Natural killer cell (primary cell): ENCODE measurements around the gene SLC5A12. TPM values are rescaled to one million over a fixed set of nuclear protein-coding genes. Genes with fewer than 3 reads are reported as not detected.

Source experiments
- ATAC-seq, 3 donors: fragments of 150-1000 bp in 2 of 3; fragments of 200-7000 bp in 1 of 3; cut with Tn5 transposase; 1 replicate in 1 of 3; 2 replicates in 2 of 3; pipeline ENCODE4 v1.10.0; 2021; ENCODE audit warnings: mild to moderate bottlenecking in 2 of 3, moderate library complexity in 2 of 3
- DNase-seq, 2 donors: peaks; one replicate each; pipeline versions ENCODE4 v3.0.0 to v3.0.0-alpha.2; 2013 to 2021; ENCODE audit warnings: mixed read lengths in 1 of 2
- H3K27ac ChIP-seq: one replicate; pipeline ENCODE4 v1.5.1; 2013; ENCODE audit warnings: mild to moderate bottlenecking, low read length
- H3K27me3 ChIP-seq: one replicate; pipeline ENCODE4 v1.6.1; 2013; ENCODE audit warnings: low read length; ENCODE audit not compliant: control insufficient read depth, insufficient read depth
- H3K36me3 ChIP-seq: one replicate; pipeline ENCODE4 v1.6.1; 2013; ENCODE audit warnings: low read length; ENCODE audit not compliant: control insufficient read depth, insufficient read depth
- H3K4me1 ChIP-seq: one replicate; pipeline ENCODE4 v1.6.1; 2013; ENCODE audit warnings: low read length; ENCODE audit not compliant: control insufficient read depth, insufficient read depth
- H3K4me3 ChIP-seq: one replicate; pipeline ENCODE4 v1.5.1; 2013; ENCODE audit warnings: low read length
- H3K9me3 ChIP-seq: one replicate; pipeline ENCODE4 v1.6.1; 2013; ENCODE audit warnings: low read length; ENCODE audit not compliant: control insufficient read depth, insufficient read depth
- H3K27ac Mint-ChIP-seq, 2 donors: one replicate each; pipeline ENCODE4 v1.8.0; 2022; ENCODE audit warnings: mild to moderate bottlenecking in 2 of 2, mixed read lengths in 2 of 2, moderate library complexity in 1 of 2
- H3K27me3 Mint-ChIP-seq, 2 donors: one replicate each; pipeline ENCODE4 v1.8.0; 2022; ENCODE audit warnings: low read depth in 2 of 2, mixed read lengths in 2 of 2
- H3K36me3 Mint-ChIP-seq: one replicate; pipeline ENCODE4 v1.8.0; 2022; ENCODE audit warnings: mixed read lengths
- H3K4me1 Mint-ChIP-seq, 2 donors: one replicate each; pipeline ENCODE4 v1.8.0; 2022; ENCODE audit warnings: mixed read lengths in 2 of 2
- H3K4me3 Mint-ChIP-seq: one replicate; pipeline ENCODE4 v1.8.0; 2022; ENCODE audit warnings: mild to moderate bottlenecking, moderate library complexity, mixed read lengths
- H3K9me3 Mint-ChIP-seq, 2 donors: one replicate each; pipeline ENCODE4 v1.8.0; 2022; ENCODE audit warnings: mixed read lengths in 2 of 2
- CTCF ChIP-seq: fragments of 200-600 bp; IDR thresholded peaks from one replicate; pipeline ENCODE4 v1.8.0; 2022; ENCODE audit warnings: antibody characterized with exemption
- WGBS: methylation state at CpG from one replicate; pipeline ENCODE4 v1.1.7; 2013; ENCODE audit warnings: missing lambda C conversion rate; ENCODE audit not compliant: insufficient coverage; 5-methylcytosine and 5-hydroxymethylcytosine counted together
- intact Hi-C: fragments of 100-400 bp; cut with micrococcal nuclease; formaldehyde crosslinking; loops from one replicate; pipeline ENCODE4 v1.14.2; 2022
- total RNA-seq, 4 donors: library from RNA; stranded (reverse); fragments of 120-200 nt in 1 of 4; gene quantifications; one replicate each; pipeline versions ENCODE4 v1.2.3 to v1.2.4, GENCODE V29; 2013 to 2022

The SLC5A12 gene
- total RNA-seq, 3 donors from 2014 or later (not counting 1 experiment from before 2014, with no cell fraction given) = not detected

DNA sequence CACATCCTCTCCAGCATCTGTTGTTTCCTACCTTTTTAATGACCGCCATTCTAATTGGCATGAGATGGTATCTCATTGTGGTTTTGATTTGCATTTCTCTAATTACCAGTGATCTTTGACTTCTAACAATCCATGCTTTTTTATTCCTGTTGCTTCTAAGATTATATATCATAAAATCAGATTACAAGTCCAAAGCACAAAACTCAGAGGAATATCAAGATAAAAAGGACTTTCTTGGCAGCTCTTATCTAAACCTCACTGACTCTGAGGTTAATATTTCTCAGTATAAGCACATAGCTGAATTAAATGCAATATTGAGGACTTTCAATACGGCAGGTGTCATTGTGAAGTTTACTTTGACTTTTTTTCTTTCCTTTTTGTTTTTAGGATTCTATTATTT is 11.4 kb downstream of the SLC5A12 start:
- Mint-ChIP-seq H3K4me1 (no peaks in the 10 kb centered on the region), H3K27me3 (no peaks in the 10 kb centered on the region), H3K36me3 (no peaks in the 10 kb centered on the region), H3K4me3 (no peak overlapping the region), H3K9me3 (peaks cover 18% of the 10 kb centered on the region in 2 donors), H3K27ac (no peak overlapping the region)
- H3K9me3 ChIP-seq = no peaks in the 10 kb centered on the region
- intact Hi-C loops = no loop called here
- no CpG with 5 or more reads among the region's 2 CpGs for WGBS
- no peaks in the 10 kb centered on the region for H3K27me3 ChIP-seq
- H3K4me3 ChIP-seq = no peak overlapping the region
- no peaks in the 10 kb centered on the region for H3K4me1 ChIP-seq
- TF ChIP-seq CTCF = no peak
- H3K36me3 ChIP-seq = no peaks in the 10 kb centered on the region
- DNase-seq (no peak), ATAC-seq (no peak)
- no peak overlapping the region for H3K27ac ChIP-seq

DNA sequence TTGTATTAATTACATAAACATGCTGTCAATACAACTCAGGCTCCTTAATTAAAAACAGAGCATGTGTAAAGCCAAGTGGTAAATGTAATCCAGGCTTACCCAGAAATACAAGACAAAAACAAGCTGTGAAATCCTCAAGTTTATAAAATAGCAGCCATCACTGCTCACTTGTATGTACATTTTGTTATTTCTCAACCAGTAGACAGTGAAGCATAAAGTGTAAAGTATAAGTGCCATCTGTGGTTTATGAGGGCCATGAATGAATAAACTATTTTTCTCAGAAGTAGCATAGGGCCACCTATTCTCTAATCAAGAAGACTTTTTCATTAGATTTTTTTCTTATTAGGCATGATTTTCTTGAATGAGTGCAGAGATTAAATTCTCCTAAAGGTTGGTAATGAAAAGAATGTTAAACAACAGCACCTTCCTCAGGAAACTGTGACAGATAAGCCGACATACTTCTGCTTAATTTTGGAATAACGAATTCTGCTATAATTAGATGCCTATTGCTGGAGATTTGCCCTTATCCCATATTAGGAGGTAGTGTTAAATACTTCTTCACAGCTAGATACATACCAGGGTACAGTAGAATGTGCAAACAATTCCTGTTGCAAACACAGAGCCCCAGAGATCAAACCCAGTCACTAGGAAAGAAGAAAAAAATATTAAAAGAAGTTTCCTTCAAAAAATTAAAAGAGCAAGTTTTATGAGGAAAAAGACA is 13.0 kb downstream of the SLC5A12 start:
- Mint-ChIP-seq H3K36me3 (no peaks in the 10 kb centered on the region), H3K4me3 (no peak overlapping the region), H3K4me1 (no peaks in the 10 kb centered on the region), H3K27me3 (no peaks in the 10 kb centered on the region), H3K27ac (no peak overlapping the region), H3K9me3 (peaks cover 26 to 27% of the 10 kb centered on the region in 2 donors)
- Histone ChIP-seq H3K27ac (no peak overlapping the region), H3K4me3 (no peak overlapping the region), H3K27me3 (no peaks in the 10 kb centered on the region), H3K36me3 (no peaks in the 10 kb centered on the region), H3K9me3 (no peaks in the 10 kb centered on the region), H3K4me1 (no peaks in the 10 kb centered on the region)
- no CpG with 5 or more reads among the region's 2 CpGs for WGBS
- intact Hi-C loops = no loop called here
- DNase-seq (no peak), ATAC-seq (no peak)
- TF ChIP-seq CTCF = no peak

DNA sequence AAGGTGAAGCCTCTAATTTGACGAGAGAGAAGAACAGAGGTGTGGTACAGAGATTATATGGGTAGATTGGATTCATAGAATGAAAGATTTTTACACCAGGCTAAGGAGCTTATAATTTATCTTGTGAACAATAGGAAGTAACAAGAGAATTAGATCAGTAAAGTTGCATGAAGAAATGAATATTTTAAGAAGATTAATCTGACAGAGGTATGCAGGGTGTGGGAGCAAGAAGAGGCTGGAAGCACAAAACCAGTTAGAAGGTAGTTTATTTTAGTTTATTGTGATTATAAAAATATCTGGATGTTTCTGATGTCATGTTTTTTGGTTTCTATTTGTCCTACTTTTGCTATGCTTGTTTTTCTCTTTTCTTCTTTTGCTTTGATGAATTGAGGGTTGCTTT is 15.7 kb downstream of the SLC5A12 start:
- 81% methylated on average over 1 of the region's 1 CpG for WGBS
- no peaks in the 10 kb centered on the region for H3K36me3 Mint-ChIP-seq
- peaks cover 17 to 20% of the 10 kb centered on the region in 2 donors for H3K9me3 Mint-ChIP-seq
- intact Hi-C loops = no loop called here
- DNase-seq (no peak), ATAC-seq (no peak)
- H3K27me3 Mint-ChIP-seq = no peaks in the 10 kb centered on the region
- no peak overlapping the region for H3K27ac ChIP-seq
- H3K4me1 ChIP-seq = no peaks in the 10 kb centered on the region
- H3K27me3 ChIP-seq = no peaks in the 10 kb centered on the region
- H3K4me1 Mint-ChIP-seq = no peaks in the 10 kb centered on the region
- H3K4me3 ChIP-seq = no peak overlapping the region
- no peaks in the 10 kb centered on the region for H3K36me3 ChIP-seq
- no peaks in the 10 kb centered on the region for H3K9me3 ChIP-seq
- TF ChIP-seq CTCF = no peak
- H3K4me3 Mint-ChIP-seq = no peak overlapping the region
- H3K27ac Mint-ChIP-seq = no peak overlapping the region

GRCh38 chr11:26704249-26704648 is 17.6 kb downstream of the SLC5A12 start:
- DNase-seq = no peak

More at GRCh38 chr11:26704249-26704648, 17.6 kb downstream of the SLC5A12 start:
- H3K27ac Mint-ChIP-seq = no peak overlapping the region
- H3K9me3 Mint-ChIP-seq = peaks cover 17 to 18% of the 10 kb centered on the region in 2 donors
- Histone ChIP-seq H3K4me1 (no peaks in the 10 kb centered on the region), H3K9me3 (no peaks in the 10 kb centered on the region), H3K27me3 (no peaks in the 10 kb centered on the region), H3K4me3 (no peak overlapping the region), H3K27ac (no peak overlapping the region), H3K36me3 (no peaks in the 10 kb centered on the region)
- no peak for ATAC-seq
- no peak overlapping the region for H3K4me3 Mint-ChIP-seq
- WGBS = 77% methylated on average over 1 of the region's 1 CpG
- no peaks in the 10 kb centered on the region for H3K4me1 Mint-ChIP-seq
- H3K27me3 Mint-ChIP-seq = no peaks in the 10 kb centered on the region
- TF ChIP-seq CTCF = no peak
- intact Hi-C loops = no loop called here
- no peaks in the 10 kb centered on the region for H3K36me3 Mint-ChIP-seq
